GM19328 (cell line): Measurements from ENCODE around the gene RASL10B.
"Not testable (repeated sequence)": the region's sequence is repeated elsewhere in the genome, so short reads cannot be mapped to it uniquely, and the experiment has no call there.

Experiments used
- ATAC-seq: cut with Tn5 transposase; IDR thresholded peaks from one replicate; pipeline ENCODE4 v1.9.1; 2021; ENCODE audit warnings: mild to moderate bottlenecking, moderate library complexity; ENCODE audit not compliant: unreplicated experiment

Gene RASL10B

GRCh38 chr17:35740997-35741931 lies 9.8 kb downstream of the RASL10B start:
- no peak for ATAC-seq

DNA sequence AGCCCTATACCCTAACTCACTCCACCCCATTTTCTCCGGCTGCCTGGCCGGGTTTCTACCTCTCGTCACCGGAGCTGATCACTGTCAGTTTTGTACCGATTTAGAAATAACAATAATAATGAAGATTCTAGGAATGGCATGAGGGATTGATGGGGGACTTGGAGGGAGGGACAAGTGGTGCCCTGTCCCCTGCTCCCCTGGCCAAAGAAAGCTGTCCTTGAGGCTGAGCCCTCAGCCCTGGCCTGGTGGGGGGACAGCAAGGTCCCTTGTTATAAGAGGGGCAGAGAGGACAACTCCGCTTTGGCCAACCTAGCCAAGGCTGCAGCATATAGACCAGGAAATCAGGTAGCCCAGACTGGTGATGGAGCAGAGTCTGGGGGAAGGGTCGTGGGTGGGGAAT lies 11.1 kb downstream of the RASL10B start:
- ATAC-seq = no peak

GRCh38 chr17:35742896-35743477 lies 11.5 kb downstream of the RASL10B start:
- ATAC-seq = no peak

- ATAC-seq = no peak
Measured at GRCh38 chr17:35743626-35744328, 12.3 kb downstream of the RASL10B start.

GRCh38 chr17:35744830-35745229 lies 13.4 kb downstream of the RASL10B start:
- ATAC-seq = no peak

DNA sequence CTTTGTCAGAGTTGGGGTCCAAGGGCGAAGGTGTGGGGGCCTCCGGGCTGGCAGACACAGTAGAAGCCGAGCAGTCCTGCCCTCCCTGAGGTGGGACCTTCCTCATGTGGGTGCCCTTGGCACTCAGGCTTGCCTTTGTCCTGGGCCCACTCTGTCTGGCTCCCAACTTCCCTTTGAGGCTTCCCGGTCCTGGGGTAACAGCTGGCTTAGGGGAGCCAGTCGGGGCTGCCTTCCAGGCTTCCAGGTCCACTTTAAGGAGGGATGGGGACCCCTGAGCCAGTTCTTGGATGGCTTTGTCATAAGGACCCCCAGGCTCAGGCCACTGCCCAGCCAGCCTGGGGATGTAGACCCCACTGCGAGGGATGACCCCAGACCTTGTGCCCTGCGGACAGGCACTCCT lies 13.8 kb downstream of the RASL10B start:
- ATAC-seq = no peak

GRCh38 chr17:35745749-35746320 lies 14.4 kb downstream of the RASL10B start:
- no peak for ATAC-seq

- no peak for ATAC-seq
Measured at GRCh38 chr17:35747540-35748017, 16.1 kb downstream of the RASL10B start.

DNA sequence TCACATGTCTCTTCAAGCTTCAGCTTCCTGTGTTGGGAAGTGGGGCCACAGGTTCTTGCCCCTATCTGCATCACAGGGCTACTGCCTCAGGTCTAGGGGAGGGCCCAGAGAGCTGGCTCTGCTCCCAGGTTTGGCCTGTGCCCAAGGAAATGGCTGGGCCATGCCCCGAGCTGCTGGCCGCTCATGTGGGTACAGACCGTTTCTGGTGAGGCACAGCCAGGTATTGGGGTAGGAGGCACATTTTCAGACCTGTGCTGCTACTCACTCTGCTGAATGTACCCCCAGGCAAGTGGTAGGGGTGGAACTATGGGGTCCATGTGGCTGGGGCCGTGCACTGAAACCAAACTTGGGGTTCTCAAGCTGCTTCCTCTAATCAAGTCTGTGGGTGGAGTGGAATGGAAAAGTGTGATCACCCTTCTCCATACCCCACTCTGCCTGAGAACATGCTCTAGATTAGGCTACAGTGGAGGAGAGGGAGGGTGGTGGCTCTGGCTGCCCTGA lies 17.0 kb downstream of the RASL10B start:
- ATAC-seq = no peak

DNA sequence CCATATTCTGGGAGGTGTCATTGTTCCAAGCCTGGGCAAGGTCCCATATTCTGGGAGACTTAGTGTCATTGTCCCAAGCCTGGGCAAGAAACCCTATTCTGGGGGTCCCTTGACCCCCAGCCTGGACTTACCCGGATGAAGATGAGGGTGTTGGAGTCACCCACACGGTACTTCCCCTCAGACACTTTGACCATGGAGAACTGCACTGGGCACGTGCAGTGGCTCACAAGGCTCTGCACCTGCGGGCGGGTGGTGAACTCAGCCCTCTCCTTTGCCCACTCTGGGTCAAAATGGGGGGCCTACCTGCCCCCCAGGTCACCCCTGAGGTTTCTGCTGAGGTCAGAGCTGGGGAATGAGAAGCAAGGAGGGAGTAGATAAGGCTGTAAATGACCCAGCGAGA lies 17.5 kb downstream of the RASL10B start:
- no peak for ATAC-seq

DNA sequence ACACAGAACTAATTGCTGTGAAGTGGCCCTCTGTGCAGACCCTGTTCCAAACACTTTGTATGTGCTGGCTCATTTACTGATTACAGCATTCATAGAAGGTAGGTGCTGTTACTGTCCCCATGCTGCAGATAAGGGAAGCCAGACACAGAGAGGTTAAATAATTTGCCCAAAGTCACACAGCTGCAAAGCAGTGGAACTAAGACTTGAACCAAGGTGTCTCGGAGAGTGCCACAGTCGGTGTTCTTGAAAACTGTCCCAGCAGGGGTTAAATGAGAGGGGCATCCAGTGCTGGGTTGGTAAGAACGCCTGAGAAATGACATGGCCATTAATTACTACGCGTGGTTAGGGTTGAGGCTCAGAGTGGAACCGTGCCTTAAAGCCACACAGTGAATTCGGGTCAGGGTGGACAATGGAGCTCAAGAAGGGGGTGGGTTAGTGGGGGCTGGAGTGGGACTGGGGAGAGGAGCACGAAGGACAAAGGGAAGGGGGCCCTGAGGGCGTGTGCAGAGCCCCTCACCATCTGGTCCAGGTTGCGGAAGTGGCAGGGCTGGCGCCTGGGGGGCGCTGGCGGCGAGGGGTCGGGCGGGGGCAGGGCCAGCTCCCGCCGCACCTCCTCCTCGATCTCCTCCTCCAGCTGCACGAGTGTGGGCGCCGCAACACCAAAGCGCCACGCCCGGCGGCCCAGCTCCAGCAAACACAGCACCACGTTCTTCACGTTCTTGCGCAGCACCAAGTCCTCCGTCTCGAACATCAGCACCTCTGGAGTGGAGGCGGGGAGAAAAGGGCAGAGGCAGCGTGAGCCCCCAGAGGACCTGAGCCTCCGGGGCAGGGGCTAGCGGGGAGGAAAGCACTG lies 18.3 kb downstream of the RASL10B start:
- ATAC-seq = no peak

DNA sequence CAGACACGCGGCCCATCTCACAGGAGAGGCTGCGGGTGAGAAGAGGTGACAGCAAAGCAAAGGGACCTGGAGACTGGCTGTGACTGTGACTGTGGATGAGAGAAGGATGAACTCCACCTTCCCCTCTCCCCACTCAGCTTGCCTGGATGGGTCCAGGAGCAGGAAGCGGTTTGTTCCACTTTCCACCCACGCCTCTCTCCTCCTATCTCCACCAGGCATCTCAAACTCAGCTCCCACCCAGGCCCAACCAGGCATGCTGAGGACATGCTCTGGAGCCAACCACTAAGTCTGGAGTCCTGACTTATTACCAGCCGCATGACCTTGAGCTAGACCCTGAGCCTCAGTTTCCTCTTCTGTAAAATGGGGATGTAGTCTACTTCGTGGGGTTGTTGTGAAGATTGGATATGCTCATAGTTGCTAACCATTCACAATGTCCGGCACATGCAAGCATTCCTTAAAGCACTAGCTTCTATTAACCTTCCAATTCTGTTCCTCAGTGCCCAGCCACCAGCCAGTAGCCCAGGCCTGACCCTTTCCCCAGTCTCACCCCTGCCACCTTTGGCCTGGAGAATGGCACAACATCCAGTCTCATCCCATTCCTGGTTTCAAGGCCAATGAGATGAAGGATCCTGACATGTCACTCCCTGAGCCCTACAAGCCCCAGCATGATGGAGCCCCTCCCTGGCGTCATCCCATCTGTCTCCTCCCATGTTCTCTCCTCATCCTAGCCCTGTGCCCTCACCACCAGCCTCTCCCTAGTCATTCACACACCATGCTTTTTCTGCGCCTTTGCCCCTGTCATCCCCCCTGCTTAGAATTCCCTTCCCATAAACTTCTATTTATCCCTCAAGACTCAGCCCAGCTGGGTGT lies 19.3 kb downstream of the RASL10B start:
- ATAC-seq = no peak

GRCh38 chr17:35751541-35751940 lies 20.1 kb downstream of the RASL10B start:
- ATAC-seq = not testable (repeated sequence)

- ATAC-seq = no peak
Measured at GRCh38 chr17:35752471-35752870, 21.0 kb downstream of the RASL10B start.

DNA sequence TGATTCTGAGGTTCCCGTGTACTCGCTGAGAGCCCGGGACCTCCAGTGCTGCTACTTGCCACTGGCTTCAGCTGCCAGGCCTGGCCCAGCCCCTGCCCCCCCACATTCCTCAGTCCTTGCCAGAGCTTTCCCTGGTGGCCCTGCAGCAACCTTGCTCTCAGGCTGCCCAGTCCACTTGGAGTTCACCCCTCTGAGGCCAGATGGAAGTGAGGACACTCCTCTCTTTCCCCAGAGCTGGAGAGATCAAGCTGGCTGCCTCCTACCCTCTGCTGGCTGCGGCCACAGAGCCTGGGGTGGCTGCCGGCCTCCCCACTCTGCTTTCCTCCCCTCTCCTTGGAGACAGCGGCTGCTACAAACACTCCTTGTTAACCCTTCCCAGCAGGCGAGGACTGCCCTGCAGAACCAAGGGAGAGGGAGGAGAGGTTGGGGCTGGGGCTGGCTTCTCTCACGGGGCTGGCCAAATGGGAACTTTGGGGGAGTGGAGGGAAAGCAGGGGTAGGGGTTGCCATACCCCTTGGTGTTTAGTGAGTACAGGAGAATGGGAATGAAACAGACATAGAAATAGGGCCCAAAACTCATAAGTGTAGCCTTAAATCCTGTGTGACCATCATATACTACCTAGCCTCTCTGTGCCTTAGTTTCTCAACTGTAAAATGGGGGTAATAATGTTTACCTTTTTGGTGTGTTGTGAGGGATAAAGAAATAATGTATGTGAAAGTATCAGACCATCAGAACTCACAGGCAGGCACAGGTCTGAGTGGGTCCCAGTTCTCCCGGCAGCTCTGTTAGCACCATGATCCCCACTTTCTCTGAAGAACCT lies 21.7 kb downstream of the RASL10B start, which contains the start of gene GAS2L2:
GAS2L2 (minus strand) TSS at position 295 of the 820 bp plus-strand sequence. CDS start 389 bp downstream, outside the sequence.
- ATAC-seq = no peak

- ATAC-seq = no peak
Measured at GRCh38 chr17:35757243-35757642, 25.8 kb downstream of the RASL10B start.

- ATAC-seq = no peak
Measured at GRCh38 chr17:35760587-35760986, 29.1 kb downstream of the RASL10B start, which contains the start of gene C17orf50. Gene C17orf50 (plus strand): TSS chr17:35760887. CDS start chr17:35760942, 55 bp downstream.

DNA sequence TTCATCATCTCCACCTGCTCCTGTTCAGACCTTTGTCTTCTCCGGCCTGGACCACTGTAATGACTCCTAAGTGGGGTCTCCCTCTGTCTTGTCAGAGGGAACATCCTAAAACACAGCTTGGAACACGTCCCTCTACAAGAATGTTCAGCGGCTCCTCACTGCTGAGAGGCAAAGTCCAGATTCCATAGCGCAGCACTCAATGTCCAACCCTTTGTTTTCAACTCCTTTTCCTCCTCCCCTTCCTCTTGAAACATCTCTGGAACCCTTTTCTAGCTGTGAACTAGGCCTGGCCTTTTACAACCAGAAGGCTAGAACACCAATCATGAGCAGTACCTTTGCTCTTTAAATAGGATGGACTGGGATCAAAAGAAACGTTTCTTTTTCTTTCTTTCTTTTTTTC lies 30.2 kb downstream of the RASL10B start:
- ATAC-seq = no peak
